HG02943 (cell line): ENCODE data around the gene PCDHB5.
"Not testable (repeated sequence)": the region's sequence is repeated elsewhere in the genome, so short reads cannot be mapped to it uniquely, and the experiment has no call there.

Experiments used
- ATAC-seq: cut with Tn5 transposase; IDR thresholded peaks from one replicate; pipeline ENCODE4 v1.9.1; 2021; ENCODE audit warnings: mild to moderate bottlenecking, low read depth, moderate library complexity; ENCODE audit not compliant: unreplicated experiment

Gene PCDHB5

GRCh38 chr5:141150993-141151325, 16.0 kb downstream of the PCDHB5 start:
- ATAC-seq: no peak

- not testable (repeated sequence) for ATAC-seq
These were observed 16.6 kb downstream of the PCDHB5 start for GRCh38 chr5:141151632-141152031.

GRCh38 chr5:141152096-141152495, 17.1 kb downstream of the PCDHB5 start:
- ATAC-seq: not testable (repeated sequence)

- no peak for ATAC-seq
These were observed 20.8 kb downstream of the PCDHB5 start for GRCh38 chr5:141155540-141156374.

GRCh38 chr5:141157356-141157755, 22.4 kb downstream of the PCDHB5 start:
- ATAC-seq: not testable (repeated sequence)

GRCh38 chr5:141157901-141158300, 22.9 kb downstream of the PCDHB5 start:
- not testable (repeated sequence) for ATAC-seq

- no peak for ATAC-seq
These were observed 37.6 kb downstream of the PCDHB5 start, which contains the start of gene PCDHB7 for GRCh38 chr5:141172381-141173204. Gene PCDHB7, plus strand, starts transcription at chr5:141172644. Its CDS starts 192 bp downstream, at chr5:141172836.

GRCh38 chr5:141174291-141175104, 39.5 kb downstream of the PCDHB5 start:
- not testable (repeated sequence) for ATAC-seq

GRCh38 chr5:141175933-141176332, 40.9 kb downstream of the PCDHB5 start:
- ATAC-seq: no peak

- ATAC-seq: not testable (repeated sequence)
These were observed 42.7 kb downstream of the PCDHB5 start, which contains the start of gene PCDHB8 for GRCh38 chr5:141177577-141178191. Gene PCDHB8, plus strand, starts transcription at chr5:141177790. Its CDS starts 245 bp downstream, at chr5:141178035.

- ATAC-seq: not testable (repeated sequence)
These were observed 44.4 kb downstream of the PCDHB5 start for GRCh38 chr5:141179371-141179770.

GRCh38 chr5:141179876-141180275, 44.9 kb downstream of the PCDHB5 start:
- ATAC-seq: not testable (repeated sequence)

GRCh38 chr5:141180313-141180712, 45.3 kb downstream of the PCDHB5 start:
- no peak for ATAC-seq

GRCh38 chr5:141182248-141182647, 47.2 kb downstream of the PCDHB5 start, which contains the start of gene PCDHB16:
Gene PCDHB16, plus strand, starts transcription at chr5:141182387. Its CDS starts 173 bp downstream, at chr5:141182560.
- ATAC-seq: no peak

GRCh38 chr5:141184117-141184855, 49.3 kb downstream of the PCDHB5 start:
- ATAC-seq: not testable (repeated sequence)

GRCh38 chr5:141186897-141187512, 52.0 kb downstream of the PCDHB5 start, which contains the start of gene PCDHB9:
Gene PCDHB9, plus strand, starts transcription at chr5:141187161. Its CDS starts 158 bp downstream, at chr5:141187319.
- ATAC-seq: no peak
